Activated T-helper 1 cell treated with Interleukin-2 at 50 U/mL for 16 hours (primary cell): ENCODE measurements around the gene MRC2.
A peak's percentile ranks its signal among the peaks of the same experiment; 100 is the strongest.

ENCODE experiments used
- DNase-seq: peaks from one replicate; pipeline ENCODE4 v3.0.0-alpha.2; 2020; ENCODE audit warnings: low read depth

Gene MRC2

DNA sequence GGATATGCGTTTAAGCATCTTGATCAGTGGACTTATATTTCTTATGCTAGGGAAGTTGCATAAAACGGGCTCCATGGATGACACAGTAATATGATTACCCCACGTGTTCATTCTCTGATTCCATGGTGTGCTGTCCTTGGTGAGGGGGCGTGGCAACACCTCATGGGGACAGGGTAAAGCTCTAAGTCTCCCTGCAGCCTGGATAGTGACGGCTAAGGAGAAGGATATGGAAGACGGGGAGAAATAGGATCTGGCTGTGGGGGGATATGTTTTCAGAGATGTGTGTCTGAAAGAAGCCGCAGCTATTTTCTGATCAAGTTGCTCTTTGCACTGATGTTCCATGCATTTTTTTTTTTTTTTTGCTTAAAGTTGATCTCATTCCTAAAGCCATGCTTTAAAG, 96.4 kb downstream of the MRC2 start:
- no peak for DNase-seq

DNA sequence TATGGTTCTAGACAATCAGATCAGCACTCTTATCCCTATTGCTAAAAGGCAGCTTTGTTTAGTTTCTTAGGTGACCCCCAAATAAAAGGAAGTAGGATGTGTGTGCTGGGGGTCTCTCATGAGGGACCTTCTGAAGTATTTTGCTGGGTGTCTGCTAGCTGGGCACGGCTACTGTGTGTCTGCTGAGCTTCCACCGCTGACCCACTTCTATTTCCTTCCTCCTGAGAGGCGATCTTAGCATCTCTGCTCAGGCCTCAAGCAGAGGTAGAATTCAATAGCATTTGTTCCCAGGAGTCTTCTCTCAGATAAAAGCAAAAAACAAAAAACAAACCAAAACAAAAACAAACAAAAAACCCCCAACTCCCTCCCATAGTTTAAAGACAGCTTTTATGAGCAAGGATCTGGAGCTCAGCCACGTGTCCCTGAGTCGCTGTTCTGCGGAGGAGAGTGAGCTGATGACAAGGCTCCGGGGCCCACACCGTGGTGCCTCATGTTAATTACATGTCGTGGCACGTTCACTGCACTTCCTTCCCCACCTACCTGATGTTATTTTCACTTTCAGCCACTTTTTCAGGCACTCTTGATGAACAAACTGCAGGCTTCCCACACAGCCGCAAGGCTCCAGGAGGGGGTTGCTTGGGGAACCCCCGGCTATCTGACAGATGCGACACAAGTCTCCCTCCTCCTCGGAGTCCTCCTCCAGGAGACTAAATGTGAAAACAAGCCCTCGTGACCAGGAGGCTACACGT, 97.1 kb downstream of the MRC2 start:
- DNase-seq, result peak; percentile 47

DNA sequence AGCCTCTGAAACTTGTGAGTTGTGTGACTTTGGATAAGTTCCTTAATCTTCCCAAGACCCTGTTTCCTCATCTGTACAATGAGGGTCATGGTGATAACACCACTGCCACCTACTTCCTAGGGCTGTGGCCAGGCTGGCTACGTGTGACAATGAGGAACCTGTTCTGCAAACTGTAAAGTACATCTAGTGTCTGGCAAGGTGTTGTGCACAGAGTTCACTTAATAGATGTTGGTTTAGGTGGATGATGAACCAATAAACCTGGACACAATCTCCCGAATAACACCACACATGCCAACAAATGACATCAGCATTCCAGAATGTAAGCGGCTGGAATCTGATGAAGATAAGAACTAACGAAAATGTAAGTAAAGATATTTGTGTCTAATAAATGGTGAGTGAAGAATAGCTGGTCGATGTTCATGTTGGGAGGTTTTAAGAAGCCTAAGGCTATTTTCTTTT, 98.3 kb downstream of the MRC2 start:
- DNase-seq, result no peak

- DNase-seq, result no peak
Observed at GRCh38 chr17:62727916-62728672, 100.6 kb downstream of the MRC2 start.

GRCh38 chr17:62732125-62732524, 104.7 kb downstream of the MRC2 start:
- DNase-seq, result no peak

GRCh38 chr17:62735044-62735651, 107.7 kb downstream of the MRC2 start:
- DNase-seq, result no peak

DNA sequence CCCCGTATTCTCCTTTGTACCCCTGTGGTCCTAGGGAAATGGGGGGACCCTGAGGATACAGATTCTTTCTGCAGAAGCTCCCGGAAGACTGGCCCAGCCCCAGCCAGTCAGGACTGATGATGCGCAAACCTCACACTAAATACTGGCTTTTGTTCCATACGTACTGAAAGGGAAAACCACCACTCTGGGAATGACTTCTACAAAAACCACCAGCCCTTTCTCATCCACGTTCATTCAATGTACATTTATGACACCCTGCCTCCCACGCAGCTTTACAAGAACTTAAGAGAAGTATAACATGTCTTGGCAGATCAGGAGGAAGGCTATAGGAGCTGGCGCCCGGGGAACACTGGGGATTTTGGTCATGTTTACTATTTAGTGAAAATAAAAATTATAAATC, 110.0 kb downstream of the MRC2 start:
- DNase-seq, result no peak

- DNase-seq, result no peak
Observed at GRCh38 chr17:62738281-62738680, 110.8 kb downstream of the MRC2 start.

DNA sequence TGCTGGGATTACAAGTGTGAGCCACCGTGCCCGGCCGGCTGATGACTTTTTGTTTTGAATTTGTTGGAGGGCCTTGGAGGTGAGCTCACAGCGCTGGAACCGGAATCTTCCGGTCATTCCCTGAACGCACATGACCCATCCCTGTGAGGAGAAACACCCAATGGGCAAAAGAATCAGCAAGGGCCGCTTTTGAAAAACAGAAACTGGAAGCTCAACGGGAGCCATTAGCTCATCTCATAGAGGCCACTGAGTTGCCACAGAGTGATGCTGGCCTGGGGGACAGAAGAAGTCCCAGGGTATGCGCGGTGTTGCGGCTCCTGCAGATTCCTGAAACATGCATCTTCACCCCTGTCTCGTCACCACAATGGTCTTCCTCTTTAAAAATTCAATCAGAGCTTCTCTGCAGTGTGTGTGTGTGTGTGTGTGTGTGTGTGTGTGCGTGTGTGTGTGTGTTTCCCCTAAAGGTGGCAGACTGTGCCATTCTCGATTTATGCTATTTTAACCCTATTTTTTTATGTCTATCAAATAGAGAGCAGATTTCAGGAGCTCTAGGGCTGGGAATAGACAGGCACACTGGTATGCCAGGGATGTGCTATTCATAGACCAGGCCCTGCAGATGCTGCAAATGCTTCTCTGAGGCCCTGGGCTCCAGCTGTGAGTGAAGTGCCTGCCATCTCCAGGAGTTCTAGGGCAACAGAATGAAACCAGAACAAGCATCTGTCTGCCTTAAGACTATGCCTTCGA, 112.3 kb downstream of the MRC2 start:
- no peak for DNase-seq

DNA sequence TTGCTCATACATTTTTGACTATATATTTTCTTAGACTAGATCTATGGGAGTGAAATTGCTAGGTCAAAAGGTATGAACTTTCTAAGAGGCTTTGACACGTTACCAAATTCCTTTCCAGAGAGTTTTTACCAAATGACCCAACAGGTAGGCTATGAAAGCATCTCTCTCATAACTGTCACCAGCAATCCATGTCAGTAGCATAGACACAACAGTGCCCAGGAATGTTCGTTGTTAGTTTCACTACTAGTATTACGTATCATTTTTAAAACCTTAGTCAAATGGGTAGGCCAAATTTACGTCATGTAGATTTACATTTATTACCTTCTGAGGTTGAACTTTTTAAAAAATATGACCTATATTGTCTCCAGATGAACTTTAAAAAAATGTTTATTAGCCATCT, 113.8 kb downstream of the MRC2 start:
- no peak for DNase-seq
